Mesendoderm (in vitro differentiated cells): ENCODE results near the gene NUP93.

Source experiments
- DNase-seq: peaks from one replicate; pipeline ENCODE4 v3.0.0; 2013
- H2AK5ac ChIP-seq: 2 replicates; pipeline ENCODE4 v1.6.1; 2013; ENCODE audit warnings: low read length, inconsistent platforms
- H2BK120ac ChIP-seq: 2 replicates; pipeline ENCODE4 v1.6.1; 2013; ENCODE audit warnings: low read depth, mild to moderate bottlenecking, low read length, moderate library complexity, mixed read lengths
- H2BK15ac ChIP-seq: replicated peaks from 2 replicates; pipeline ENCODE4 v1.6.1; 2013; ENCODE audit warnings: low read depth, mild to moderate bottlenecking, moderate library complexity
- H2BK5ac ChIP-seq: 2 replicates; pipeline ENCODE4 v1.6.1; 2013; ENCODE audit warnings: low read length, inconsistent platforms
- H3K18ac ChIP-seq: 2 replicates; pipeline ENCODE4 v1.6.1; 2013; ENCODE audit warnings: mild to moderate bottlenecking, low read length, mixed read lengths
- H3K23ac ChIP-seq: one replicate; pipeline ENCODE4 v1.6.1; 2013; ENCODE audit warnings: low read length
- H3K27ac ChIP-seq: 2 replicates; pipeline ENCODE4 v1.5.1; 2013; ENCODE audit warnings: low read depth, mild to moderate bottlenecking, inconsistent platforms, low read length, moderate library complexity
- H3K27me3 ChIP-seq: 2 replicates; pipeline ENCODE4 v1.6.1; 2013; ENCODE audit warnings: low read length, control low read depth, mild to moderate bottlenecking, inconsistent platforms; ENCODE audit not compliant: insufficient read depth, poor library complexity
- H3K36me3 ChIP-seq: 2 replicates; pipeline ENCODE4 v1.6.1; 2013; ENCODE audit warnings: low read length, inconsistent platforms; ENCODE audit not compliant: control insufficient read depth, insufficient read depth
- H3K4ac ChIP-seq: one replicate; pipeline ENCODE4 v1.6.1; 2013; ENCODE audit warnings: low read depth, mild to moderate bottlenecking, low read length, moderate library complexity
- H3K4me1 ChIP-seq: 2 replicates; pipeline ENCODE4 v1.6.1; 2013; ENCODE audit warnings: low read depth, low read length, inconsistent platforms; ENCODE audit not compliant: control insufficient read depth
- H3K4me2 ChIP-seq: 2 replicates; pipeline ENCODE4 v1.6.1; 2013; ENCODE audit warnings: low read length
- H3K4me3 ChIP-seq: 2 replicates; pipeline ENCODE4 v1.5.1; 2013; ENCODE audit warnings: mild to moderate bottlenecking, low read length
- H3K56ac ChIP-seq: one replicate; pipeline ENCODE4 v1.6.1; 2013; ENCODE audit warnings: low read length
- H3K79me1 ChIP-seq: 2 replicates; pipeline ENCODE4 v1.6.1; 2013; ENCODE audit warnings: low read length, inconsistent platforms
- H3K79me2 ChIP-seq: 2 replicates; pipeline ENCODE4 v1.6.1; 2013; ENCODE audit warnings: mild to moderate bottlenecking, low read length; ENCODE audit not compliant: control insufficient read depth, insufficient read depth
- H3K9ac ChIP-seq: 2 replicates; pipeline ENCODE4 v1.6.1; 2013; ENCODE audit warnings: low read length, inconsistent platforms
- H4K5ac ChIP-seq: one replicate; pipeline ENCODE4 v1.6.1; 2013; ENCODE audit warnings: low read length
- H4K8ac ChIP-seq: one replicate; pipeline ENCODE4 v1.6.1; 2013; ENCODE audit warnings: low read depth, mild to moderate bottlenecking, control low read depth, low read length, moderate library complexity
- WGBS: extraction: QIAGEN DNeasy Blood & Tissue Kit; methylation state at CpG from one replicate; pipeline ENCODE4 v1.1.7; 2013; ENCODE audit warnings: low lambda C conversion rate, missing lambda C conversion rate; ENCODE audit not compliant: insufficient coverage; ENCODE audit errors: extremely low coverage; 5-methylcytosine and 5-hydroxymethylcytosine counted together

The NUP93 gene

DNA sequence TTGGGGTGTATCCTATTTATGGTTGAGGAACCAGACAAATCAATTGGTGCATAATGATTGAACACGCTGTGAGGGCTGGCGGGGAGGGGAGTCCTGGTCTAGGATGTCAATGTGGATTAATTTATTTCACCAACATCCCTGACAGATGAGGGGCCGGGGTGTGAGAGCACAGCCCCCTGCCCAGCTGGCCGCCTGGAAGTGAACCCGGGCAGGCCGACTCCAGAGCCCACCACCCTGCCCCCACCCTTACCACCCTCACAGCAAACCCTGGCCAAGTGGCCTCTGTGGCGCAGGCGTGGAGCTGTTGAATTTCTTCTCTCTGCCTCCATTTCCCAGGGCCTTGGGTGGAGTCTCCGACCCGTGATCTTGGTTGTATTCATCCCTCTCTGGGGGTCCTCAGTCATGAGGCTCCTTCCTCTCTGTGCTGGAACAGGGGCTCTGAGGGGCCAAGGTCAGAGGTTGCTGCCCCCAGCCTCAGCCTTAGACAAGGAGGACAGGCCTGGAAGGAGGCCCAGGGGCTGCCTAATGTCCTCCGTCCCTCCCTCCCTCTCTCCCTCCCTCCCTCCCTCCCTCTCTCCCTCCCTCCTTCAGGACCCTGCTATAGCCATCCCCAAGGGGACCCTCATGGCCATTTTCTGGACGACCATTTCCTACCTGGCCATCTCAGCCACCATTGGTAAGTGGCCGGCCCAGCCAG is 147.7 kb downstream of the NUP93 start:
- Histone ChIP-seq H3K23ac (no peak overlapping the region), H3K4me2 (no peak overlapping the region), H2BK120ac (no peak overlapping the region), H2AK5ac (no peak overlapping the region), H3K79me2 (no peaks in the 10 kb centered on the region), H3K18ac (no peak overlapping the region), H3K9ac (no peak overlapping the region), H3K27ac (no peak overlapping the region), H3K56ac (no peak overlapping the region), H3K4me3 (no peak overlapping the region), H2BK5ac (no peak overlapping the region), H4K8ac (no peak overlapping the region), H2BK15ac (no peak overlapping the region), H3K4ac (no peak overlapping the region), H3K36me3 (no peaks in the 10 kb centered on the region), H3K4me1 (no peaks in the 10 kb centered on the region), H3K79me1 (no peaks in the 10 kb centered on the region), H3K27me3 (no peaks in the 10 kb centered on the region), H4K5ac (no peak overlapping the region)
- no CpG with 5 or more reads among the region's 13 CpGs for WGBS
- DNase-seq, result no peak

DNA sequence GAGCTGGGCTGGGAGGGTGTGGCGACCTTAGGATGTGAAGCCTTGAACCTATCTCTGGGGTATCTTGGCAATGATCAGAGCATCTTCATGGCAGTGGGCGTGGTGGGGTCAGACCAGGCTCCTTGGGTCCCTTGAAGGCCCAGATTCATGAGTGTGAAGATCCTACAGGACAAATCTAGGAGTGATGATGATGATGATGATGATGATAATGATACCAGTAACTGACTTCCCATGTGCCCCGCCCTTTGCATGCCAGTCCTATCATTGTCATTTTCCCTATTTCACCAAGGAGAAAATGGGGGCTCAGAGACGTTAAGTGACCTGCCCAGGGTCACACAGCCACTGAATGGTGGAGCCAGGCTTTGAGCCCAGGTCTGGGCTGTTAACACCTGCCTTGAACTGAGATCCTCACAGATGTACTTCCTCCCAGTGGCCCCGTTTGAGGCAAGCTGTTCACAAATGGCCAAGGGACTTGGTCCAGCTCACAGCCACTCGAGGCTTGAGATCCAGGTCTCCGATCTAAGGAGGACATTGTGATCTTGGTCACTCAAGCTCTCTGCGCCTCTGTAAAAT is 148.4 kb downstream of the NUP93 start:
- Histone ChIP-seq H4K8ac (no peak overlapping the region), H3K27me3 (no peaks in the 10 kb centered on the region), H3K4me2 (no peak overlapping the region), H2AK5ac (no peak overlapping the region), H3K4me1 (no peaks in the 10 kb centered on the region), H3K4ac (no peak overlapping the region), H3K79me2 (no peaks in the 10 kb centered on the region), H2BK5ac (no peak overlapping the region), H3K18ac (no peak overlapping the region), H4K5ac (no peak overlapping the region), H3K56ac (no peak overlapping the region), H2BK15ac (no peak overlapping the region), H3K4me3 (no peak overlapping the region), H3K27ac (no peak overlapping the region), H3K9ac (no peak overlapping the region), H3K36me3 (no peaks in the 10 kb centered on the region), H3K23ac (no peak overlapping the region), H3K79me1 (no peaks in the 10 kb centered on the region), H2BK120ac (no peak overlapping the region)
- DNase-seq, result no peak
- WGBS, result no CpG with 5 or more reads among the region's 8 CpGs

GRCh38 chr16:56879276-56879675 is 149.3 kb downstream of the NUP93 start:
- no peak overlapping the region for H3K4me2 ChIP-seq
- no peak overlapping the region for H3K23ac ChIP-seq

DNA sequence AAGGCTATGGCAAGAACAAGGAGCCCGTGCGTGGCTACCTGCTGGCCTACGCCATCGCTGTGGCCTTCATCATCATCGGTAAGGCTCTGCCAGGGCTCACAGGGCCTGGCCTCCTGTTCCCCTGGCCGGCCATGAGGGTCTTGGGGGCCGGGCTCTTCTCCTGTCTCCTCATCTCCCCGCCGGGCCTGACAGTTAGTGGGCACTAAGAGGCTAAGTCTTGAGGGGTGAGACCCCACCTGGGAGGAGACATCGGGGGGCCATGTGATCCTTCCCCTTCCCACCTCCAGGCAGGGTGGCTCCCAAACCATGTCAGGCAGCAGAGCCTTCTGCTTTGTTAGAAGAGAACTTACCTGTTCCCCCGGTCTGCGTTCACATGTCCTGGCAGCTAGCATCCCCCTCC is 150.2 kb downstream of the NUP93 start:
- no peak overlapping the region for H2AK5ac ChIP-seq
- H2BK120ac ChIP-seq, result no peak overlapping the region
- DNase-seq, result no peak
- no peak overlapping the region for H3K27ac ChIP-seq
- no peaks in the 10 kb centered on the region for H3K36me3 ChIP-seq
- H3K4ac ChIP-seq, result no peak overlapping the region
- no peak overlapping the region for H2BK5ac ChIP-seq
- no peak overlapping the region for H3K56ac ChIP-seq
- H3K9ac ChIP-seq, result no peak overlapping the region
- no CpG with 5 or more reads among the region's 12 CpGs for WGBS
- H3K79me2 ChIP-seq, result no peaks in the 10 kb centered on the region
- no peak overlapping the region for H4K5ac ChIP-seq
- no peaks in the 10 kb centered on the region for H3K4me1 ChIP-seq
- H3K4me3 ChIP-seq, result no peak overlapping the region
- H3K79me1 ChIP-seq, result no peaks in the 10 kb centered on the region
- no peak overlapping the region for H4K8ac ChIP-seq
- H3K27me3 ChIP-seq, result no peaks in the 10 kb centered on the region
- H3K23ac ChIP-seq, result no peak overlapping the region
- no peak overlapping the region for H3K4me2 ChIP-seq
- H3K18ac ChIP-seq, result no peak overlapping the region
- no peak overlapping the region for H2BK15ac ChIP-seq

More at GRCh38 chr16:56879276-56879675, 149.3 kb downstream of the NUP93 start:
- no peak overlapping the region for H3K27ac ChIP-seq
- no peaks in the 10 kb centered on the region for H3K79me1 ChIP-seq
- H2BK120ac ChIP-seq, result no peak overlapping the region
- H3K18ac ChIP-seq, result no peak overlapping the region
- no peak overlapping the region for H3K9ac ChIP-seq
- H4K8ac ChIP-seq, result no peak overlapping the region
- no peak overlapping the region for H4K5ac ChIP-seq
- no peak overlapping the region for H3K4ac ChIP-seq
- H3K79me2 ChIP-seq, result no peaks in the 10 kb centered on the region
- no CpG with 5 or more reads among the region's 9 CpGs for WGBS
- H2BK15ac ChIP-seq, result no peak overlapping the region
- H3K4me1 ChIP-seq, result no peaks in the 10 kb centered on the region
- no peaks in the 10 kb centered on the region for H3K36me3 ChIP-seq
- no peak overlapping the region for H3K4me3 ChIP-seq
- no peak overlapping the region for H2BK5ac ChIP-seq
- no peak overlapping the region for H2AK5ac ChIP-seq
- no peak for DNase-seq
- no peaks in the 10 kb centered on the region for H3K27me3 ChIP-seq
- no peak overlapping the region for H3K56ac ChIP-seq

- no peak overlapping the region for H3K9ac ChIP-seq
- H3K4me1 ChIP-seq, result no peaks in the 10 kb centered on the region
- no peak overlapping the region for H3K4ac ChIP-seq
- H3K23ac ChIP-seq, result no peak overlapping the region
- no peaks in the 10 kb centered on the region for H3K27me3 ChIP-seq
- no peak overlapping the region for H2BK5ac ChIP-seq
- H3K56ac ChIP-seq, result no peak overlapping the region
- no peak overlapping the region for H3K4me2 ChIP-seq
- no peak overlapping the region for H2BK120ac ChIP-seq
- no peaks in the 10 kb centered on the region for H3K36me3 ChIP-seq
- no peak overlapping the region for H3K18ac ChIP-seq
- no peak overlapping the region for H2BK15ac ChIP-seq
- H3K27ac ChIP-seq, result no peak overlapping the region
- H2AK5ac ChIP-seq, result no peak overlapping the region
- no CpG with 5 or more reads among the region's 4 CpGs for WGBS
- H3K79me1 ChIP-seq, result no peaks in the 10 kb centered on the region
- no peak overlapping the region for H4K5ac ChIP-seq
- DNase-seq, result no peak
- no peak overlapping the region for H4K8ac ChIP-seq
- H3K79me2 ChIP-seq, result no peaks in the 10 kb centered on the region
- H3K4me3 ChIP-seq, result no peak overlapping the region
Observed at GRCh38 chr16:56880685-56881084, 150.8 kb downstream of the NUP93 start.
